GM06990 (cell line): ENCODE measurements around the gene OAT.

Experiments
- DNase-seq: peaks from one replicate; pipeline ENCODE4 v3.0.0-alpha.2; 2011; ENCODE audit not compliant: insufficient read length; ENCODE audit errors: extremely low read depth
- H3K27me3 ChIP-seq: replicated peaks from 2 replicates; pipeline ENCODE4 v1.6.0; 2011; ENCODE audit warnings: low read length; ENCODE audit not compliant: control insufficient read depth, insufficient read depth
- H3K36me3 ChIP-seq: 2 replicates; pipeline ENCODE4 v1.5.1; 2011; ENCODE audit warnings: low read length; ENCODE audit not compliant: control insufficient read depth, insufficient read depth
- H3K4me3 ChIP-seq: replicated peaks from 2 replicates; pipeline ENCODE4 v1.5.1; 2011; ENCODE audit warnings: low read depth, mild to moderate bottlenecking, control low read depth, low read length
- TF ChIP-seq, protein P1 (sequence below): IDR thresholded peaks from 2 replicates; pipeline ENCODE4 v1.5.1; 2011; ENCODE audit warnings: low read length, control low read depth, mild to moderate bottlenecking, inconsistent platforms; ENCODE audit not compliant: insufficient read depth, poor library complexity, severe bottlenecking

The OAT gene

DNA sequence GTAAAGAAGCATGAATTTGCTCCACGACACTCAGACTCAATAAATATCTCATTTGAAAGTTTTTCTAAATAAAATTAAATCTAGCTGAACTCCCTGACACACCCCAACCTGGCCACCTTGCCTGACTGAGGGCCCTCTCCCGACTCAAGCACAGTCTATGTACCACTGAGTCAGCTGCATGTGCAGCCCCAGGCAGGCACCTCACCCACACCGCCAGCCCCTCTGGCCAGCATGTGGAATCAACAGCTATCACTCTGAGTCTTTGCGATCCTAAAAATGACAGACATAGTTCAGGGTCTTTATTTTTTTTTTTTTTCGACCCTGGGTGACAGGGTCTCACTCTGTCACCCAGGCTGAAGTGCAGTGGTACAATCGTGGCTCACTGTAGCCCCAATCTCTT lies 35.2 kb downstream of the OAT start:
- Histone ChIP-seq H3K36me3 (no peaks in the 10 kb centered on the region), H3K27me3 (no peaks in the 10 kb centered on the region; the same call in 1 of the 2 replicates), H3K4me3 (no peak overlapping the region)
- DNase-seq: no peak
- TF ChIP-seq, protein P1, sequence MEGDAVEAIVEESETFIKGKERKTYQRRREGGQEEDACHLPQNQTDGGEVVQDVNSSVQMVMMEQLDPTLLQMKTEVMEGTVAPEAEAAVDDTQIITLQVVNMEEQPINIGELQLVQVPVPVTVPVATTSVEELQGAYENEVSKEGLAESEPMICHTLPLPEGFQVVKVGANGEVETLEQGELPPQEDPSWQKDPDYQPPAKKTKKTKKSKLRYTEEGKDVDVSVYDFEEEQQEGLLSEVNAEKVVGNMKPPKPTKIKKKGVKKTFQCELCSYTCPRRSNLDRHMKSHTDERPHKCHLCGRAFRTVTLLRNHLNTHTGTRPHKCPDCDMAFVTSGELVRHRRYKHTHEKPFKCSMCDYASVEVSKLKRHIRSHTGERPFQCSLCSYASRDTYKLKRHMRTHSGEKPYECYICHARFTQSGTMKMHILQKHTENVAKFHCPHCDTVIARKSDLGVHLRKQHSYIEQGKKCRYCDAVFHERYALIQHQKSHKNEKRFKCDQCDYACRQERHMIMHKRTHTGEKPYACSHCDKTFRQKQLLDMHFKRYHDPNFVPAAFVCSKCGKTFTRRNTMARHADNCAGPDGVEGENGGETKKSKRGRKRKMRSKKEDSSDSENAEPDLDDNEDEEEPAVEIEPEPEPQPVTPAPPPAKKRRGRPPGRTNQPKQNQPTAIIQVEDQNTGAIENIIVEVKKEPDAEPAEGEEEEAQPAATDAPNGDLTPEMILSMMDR: no peak

DNA sequence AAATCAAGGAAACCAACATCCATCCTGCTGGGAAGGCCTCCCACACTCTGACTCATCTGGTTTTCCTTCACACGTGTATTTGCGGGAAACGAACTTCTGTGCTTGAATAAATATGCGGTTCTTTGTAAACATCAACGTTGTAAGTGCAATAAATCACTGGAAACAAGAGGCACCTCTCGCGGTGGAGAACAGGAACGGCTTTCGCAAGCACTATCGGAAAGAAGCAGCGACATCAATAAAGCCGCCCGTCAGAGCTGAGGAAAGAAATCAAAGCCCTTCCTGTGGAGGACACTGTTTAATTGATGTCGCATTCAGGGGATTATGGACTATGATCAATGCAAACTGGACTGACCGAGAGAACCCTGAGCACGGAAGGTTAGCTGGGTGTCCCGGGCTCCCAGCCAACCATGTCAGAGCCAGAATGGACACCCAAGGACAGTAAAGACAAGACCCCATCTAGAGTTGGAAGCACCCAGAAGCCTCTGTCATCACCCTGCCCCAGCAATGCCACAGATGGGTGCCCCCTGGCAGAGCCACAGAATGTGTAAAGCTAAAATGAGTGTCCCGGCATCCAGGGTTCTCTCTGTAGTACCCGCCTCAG lies 37.6 kb downstream of the OAT start:
- Histone ChIP-seq H3K4me3 (no peak overlapping the region), H3K36me3 (no peaks in the 10 kb centered on the region), H3K27me3 (no peaks in the 10 kb centered on the region; the same call in 1 of the 2 replicates)
- no peak for DNase-seq
- TF ChIP-seq, protein P1: no peak

DNA sequence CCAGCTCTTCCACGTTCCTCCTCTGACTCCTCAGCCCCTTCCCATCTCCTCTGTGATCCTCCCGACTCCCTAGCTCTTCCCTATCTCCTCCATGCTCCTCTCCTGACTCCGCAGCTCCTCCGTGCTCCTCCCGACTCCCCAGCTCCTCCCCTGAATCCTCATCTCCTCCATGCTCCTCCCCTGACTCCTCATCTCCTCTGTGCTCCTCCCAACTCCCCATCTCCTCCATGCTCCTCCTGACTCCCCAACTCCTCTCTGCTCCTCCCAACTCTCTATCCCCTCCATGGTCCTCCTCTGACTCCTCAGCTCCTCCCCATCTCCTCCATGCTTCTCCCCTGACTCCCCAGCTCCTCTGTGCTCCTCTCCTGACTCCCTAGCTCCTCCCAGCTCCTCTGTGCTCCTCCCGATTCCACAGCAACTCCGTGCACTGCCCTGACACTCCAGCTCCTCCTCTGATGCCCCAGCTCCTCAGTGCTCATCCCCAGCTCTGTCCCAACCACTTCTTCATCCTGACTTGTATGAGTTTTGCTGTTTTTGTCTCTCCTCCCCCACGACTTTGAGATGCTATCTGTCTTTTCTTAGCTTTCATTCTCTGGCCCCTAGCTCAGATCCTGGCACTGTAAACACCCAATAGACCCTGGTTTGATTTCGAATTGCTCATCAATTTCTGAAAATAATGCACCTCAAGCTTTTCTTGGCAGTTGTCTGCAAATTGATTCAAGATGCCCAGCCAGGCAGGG lies 38.3 kb downstream of the OAT start:
- TF ChIP-seq, protein P1: no peak
- no peaks in the 10 kb centered on the region; the same call in 1 of the 2 replicates for H3K27me3 ChIP-seq
- H3K4me3 ChIP-seq: no peak overlapping the region
- no peak for DNase-seq
- no peaks in the 10 kb centered on the region for H3K36me3 ChIP-seq

DNA sequence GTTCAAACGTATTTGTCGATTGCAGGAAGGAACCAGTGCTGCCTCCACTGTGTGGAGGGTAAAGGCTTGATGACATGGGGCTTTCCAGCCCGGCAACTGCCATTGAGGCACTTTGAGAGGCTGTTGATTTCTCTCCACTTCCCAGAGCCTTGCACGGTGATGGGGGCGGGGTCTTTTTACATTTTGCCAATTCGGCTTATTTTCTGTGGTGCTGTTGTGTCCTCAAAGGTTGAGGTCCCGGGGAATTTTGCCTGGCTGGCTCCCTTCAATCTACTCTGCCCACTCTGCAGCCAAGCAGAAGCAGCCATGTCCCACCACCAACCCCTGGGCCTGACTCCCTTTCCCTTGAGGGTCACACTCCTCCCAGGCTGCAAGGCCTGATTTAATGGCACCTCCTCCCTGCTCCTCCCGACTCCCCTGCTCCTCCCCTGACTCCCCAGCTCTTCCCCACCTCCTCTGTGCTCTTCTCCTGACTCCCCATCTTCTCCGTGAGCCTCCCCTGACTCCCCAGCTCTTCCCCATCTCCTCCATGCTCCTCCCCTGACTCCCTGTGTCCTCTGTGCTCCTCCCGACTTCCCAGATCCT lies 39.0 kb downstream of the OAT start:
- DNase-seq: no peak
- Histone ChIP-seq H3K4me3 (no peak overlapping the region), H3K27me3 (no peaks in the 10 kb centered on the region; the same call in 1 of the 2 replicates), H3K36me3 (no peaks in the 10 kb centered on the region)
- TF ChIP-seq, protein P1: no peak

DNA sequence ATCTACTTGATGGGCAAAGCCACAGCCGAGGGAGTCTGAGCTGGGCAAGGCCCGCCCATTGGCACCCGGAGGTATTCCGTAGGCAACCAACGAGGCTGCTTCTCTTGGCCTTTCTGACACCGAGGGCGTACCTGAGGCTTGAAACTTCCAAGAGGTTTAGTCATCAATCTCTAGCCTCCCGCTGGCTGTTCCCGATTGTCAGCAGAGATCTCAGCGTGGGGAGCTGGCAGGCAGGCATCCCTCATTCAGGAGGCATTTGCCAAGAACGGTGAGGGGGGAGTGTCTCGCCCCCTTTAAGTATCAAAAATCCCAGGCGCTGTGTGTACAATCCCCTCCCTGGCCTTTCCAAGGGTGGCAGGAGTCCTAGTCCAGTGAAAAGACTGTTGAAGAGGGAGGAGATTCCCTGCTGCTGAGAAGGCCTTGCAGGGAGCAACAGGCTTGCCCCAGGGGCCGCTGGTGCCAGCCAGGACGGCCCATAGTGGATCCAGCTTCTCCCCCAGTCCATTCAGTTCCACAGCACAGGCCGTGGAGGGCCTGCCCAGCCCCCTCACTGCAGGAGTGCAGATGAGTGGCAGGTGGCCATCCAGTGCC lies 39.7 kb downstream of the OAT start:
- H3K27me3 ChIP-seq: no peaks in the 10 kb centered on the region; the same call in 1 of the 2 replicates
- DNase-seq: no peak
- no peak overlapping the region for H3K4me3 ChIP-seq
- H3K36me3 ChIP-seq: no peaks in the 10 kb centered on the region
- TF ChIP-seq, protein P1: no peak
